ENCODE results near the gene MBNL2. TPM values are rescaled to one million over a fixed set of nuclear protein-coding genes. Genes with fewer than 3 reads are reported as not detected.
A peak's percentile ranks its signal among the peaks of the same experiment; 100 is the strongest.

Gene MBNL2, protein sequence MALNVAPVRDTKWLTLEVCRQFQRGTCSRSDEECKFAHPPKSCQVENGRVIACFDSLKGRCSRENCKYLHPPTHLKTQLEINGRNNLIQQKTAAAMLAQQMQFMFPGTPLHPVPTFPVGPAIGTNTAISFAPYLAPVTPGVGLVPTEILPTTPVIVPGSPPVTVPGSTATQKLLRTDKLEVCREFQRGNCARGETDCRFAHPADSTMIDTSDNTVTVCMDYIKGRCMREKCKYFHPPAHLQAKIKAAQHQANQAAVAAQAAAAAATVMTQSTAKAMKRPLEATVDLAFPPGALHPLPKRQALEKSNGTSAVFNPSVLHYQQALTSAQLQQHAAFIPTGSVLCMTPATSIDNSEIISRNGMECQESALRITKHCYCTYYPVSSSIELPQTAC
- 10 to 100 TPM; 28.2 to 61.8 TPM for total RNA-seq

DNA sequence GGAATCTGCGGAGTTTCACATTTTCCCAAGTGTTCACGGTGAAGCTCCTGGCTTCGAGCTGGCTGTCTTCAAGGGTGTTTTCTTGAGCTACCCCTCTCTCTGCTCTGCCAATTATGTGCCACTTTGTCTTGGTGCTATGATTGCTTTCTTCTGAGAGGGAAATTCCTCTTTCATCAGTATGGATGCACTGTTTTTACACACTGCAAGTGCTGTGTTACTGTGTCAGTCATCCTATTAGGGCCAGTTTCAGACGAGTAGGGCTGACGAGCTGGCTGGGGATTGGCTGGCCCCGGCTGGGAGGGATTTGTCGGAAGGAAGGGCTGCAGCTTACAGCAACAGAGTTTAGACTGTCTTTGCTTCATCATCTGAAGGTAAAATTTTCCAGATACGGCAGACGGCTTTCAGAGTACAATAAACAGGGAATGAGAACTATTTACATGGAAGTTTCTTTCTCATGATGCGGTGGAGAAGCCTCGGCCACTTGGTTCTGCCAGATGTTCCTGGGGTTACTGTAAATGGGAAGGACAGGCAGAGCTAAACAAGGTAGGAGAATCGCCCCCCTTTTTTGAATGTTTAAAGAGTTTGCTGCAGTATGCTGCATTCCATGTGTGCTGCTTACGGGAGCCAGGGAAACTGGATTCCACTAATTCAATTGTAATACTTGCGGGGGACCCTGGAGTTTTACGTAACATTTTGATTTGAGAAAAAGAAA, at the start of gene MBNL2:
TSS of gene MBNL2 (plus strand) at position 345 of the 712 bp plus-strand sequence. CDS start 53,903 bp downstream, outside the sequence.
- TF ChIP-seq, protein P1, sequence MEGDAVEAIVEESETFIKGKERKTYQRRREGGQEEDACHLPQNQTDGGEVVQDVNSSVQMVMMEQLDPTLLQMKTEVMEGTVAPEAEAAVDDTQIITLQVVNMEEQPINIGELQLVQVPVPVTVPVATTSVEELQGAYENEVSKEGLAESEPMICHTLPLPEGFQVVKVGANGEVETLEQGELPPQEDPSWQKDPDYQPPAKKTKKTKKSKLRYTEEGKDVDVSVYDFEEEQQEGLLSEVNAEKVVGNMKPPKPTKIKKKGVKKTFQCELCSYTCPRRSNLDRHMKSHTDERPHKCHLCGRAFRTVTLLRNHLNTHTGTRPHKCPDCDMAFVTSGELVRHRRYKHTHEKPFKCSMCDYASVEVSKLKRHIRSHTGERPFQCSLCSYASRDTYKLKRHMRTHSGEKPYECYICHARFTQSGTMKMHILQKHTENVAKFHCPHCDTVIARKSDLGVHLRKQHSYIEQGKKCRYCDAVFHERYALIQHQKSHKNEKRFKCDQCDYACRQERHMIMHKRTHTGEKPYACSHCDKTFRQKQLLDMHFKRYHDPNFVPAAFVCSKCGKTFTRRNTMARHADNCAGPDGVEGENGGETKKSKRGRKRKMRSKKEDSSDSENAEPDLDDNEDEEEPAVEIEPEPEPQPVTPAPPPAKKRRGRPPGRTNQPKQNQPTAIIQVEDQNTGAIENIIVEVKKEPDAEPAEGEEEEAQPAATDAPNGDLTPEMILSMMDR (IDR thresholded peaks at IDR 0.05) = no peak
- Histone ChIP-seq H3K9ac (ENCODE audit: low read depth in 2 of 2, low read length in 2 of 2) (peak within 1 kb of the TSS; percentile 69 to 86), H3K4me3 (peak within 1 kb of the TSS; percentile 38), H3K27me3 (no peaks in the 10 kb centered on the region), H3K36me3 (no peaks in the 10 kb centered on the region), H3K27ac (peak within 1 kb of the TSS; percentile 91), H3K4me1 (peaks cover 8% of the 10 kb centered on the region), H3K9me3 (no peaks in the 10 kb centered on the region)
- peak; percentile 96 for DNase-seq
- intact Hi-C loops (cut with DNase I) = loop anchor here (5.0 kb wide), 1 partner anchor 120 kb away; no protein-coding TSS in a partner anchor

DNA sequence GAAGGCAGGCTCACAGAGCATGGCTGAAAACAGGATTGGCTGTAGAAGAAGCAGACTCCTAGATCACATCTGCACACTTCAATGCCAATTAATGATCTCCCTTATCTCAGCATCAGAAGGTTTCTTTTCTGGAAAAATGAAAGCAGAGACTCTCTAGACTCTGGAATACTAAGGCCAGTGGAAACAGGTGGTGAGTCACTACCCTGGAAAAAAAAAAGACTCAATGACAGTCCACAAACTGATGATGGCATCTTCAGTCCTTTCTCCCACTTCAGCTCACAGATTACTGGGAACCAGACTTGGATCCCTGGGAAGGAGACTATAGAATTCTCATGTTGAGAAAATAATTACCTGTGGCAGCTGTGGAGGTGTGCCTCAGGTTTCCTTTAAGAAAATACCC, 47.5 kb upstream of the MBNL2 start:
- Histone ChIP-seq H3K27ac (no peak overlapping the region), H3K36me3 (no peaks in the 10 kb centered on the region), H3K9ac (ENCODE audit: low read depth in 2 of 2, low read length in 2 of 2) (no peak overlapping the region), H3K9me3 (no peaks in the 10 kb centered on the region), H3K4me1 (no peaks in the 10 kb centered on the region), H3K27me3 (no peaks in the 10 kb centered on the region), H3K4me3 (no peak overlapping the region)
- intact Hi-C loops (cut with DNase I) = no loop called here
- TF ChIP-seq, protein P1 (IDR thresholded peaks at IDR 0.05) = no peak
- no peak for DNase-seq

DNA sequence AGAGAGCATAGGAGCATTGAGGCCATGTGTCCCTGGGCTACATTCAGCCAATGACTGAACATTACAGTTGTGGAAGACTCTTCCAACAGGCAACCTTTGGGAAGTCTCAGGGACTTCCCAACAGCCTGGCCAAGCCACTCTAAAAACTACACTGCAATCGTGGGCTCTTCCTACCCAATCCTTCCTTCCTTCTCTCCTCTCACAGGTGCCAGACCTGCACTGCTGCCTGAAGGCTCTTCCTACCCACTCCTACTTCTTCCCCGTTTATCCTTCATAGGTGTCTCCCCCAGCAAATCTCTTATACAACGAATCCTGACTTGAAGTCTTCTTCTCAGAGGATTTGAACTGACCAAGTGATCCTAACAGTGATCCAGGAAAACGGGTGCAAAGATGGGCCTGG, 47.1 kb upstream of the MBNL2 start:
- no peak overlapping the region for H3K4me3 ChIP-seq
- DNase-seq = no peak
- no peaks in the 10 kb centered on the region for H3K36me3 ChIP-seq
- H3K9ac ChIP-seq (ENCODE audit: low read depth in 2 of 2, low read length in 2 of 2) = no peak overlapping the region
- no peak overlapping the region for H3K27ac ChIP-seq
- TF ChIP-seq, protein P1 (IDR thresholded peaks at IDR 0.05) = no peak
- intact Hi-C loops (cut with DNase I) = no loop called here
- H3K4me1 ChIP-seq = no peaks in the 10 kb centered on the region
- H3K27me3 ChIP-seq = no peaks in the 10 kb centered on the region
- H3K9me3 ChIP-seq = no peaks in the 10 kb centered on the region

DNA sequence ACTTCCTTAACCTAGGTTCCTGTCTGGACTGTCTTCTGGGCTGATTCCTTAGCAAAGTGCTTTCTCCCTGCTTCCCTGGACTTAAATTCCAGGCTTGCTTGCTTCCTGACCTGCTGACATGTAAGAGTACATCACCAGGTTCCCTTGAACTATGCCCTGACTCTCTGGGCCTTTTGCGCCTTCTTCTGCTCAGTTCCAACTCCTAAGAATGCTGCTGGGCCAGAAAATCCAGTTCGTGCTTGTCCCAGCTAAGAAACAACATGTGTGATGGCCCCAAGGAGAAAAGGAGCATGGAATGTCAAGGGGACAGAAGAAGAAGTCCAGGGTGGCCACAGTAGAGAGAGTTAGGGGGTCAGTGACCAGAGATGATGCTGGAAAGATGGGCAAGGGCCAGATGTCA, 42.6 kb upstream of the MBNL2 start:
- H3K4me1 ChIP-seq = no peaks in the 10 kb centered on the region
- H3K9ac ChIP-seq (ENCODE audit: low read depth in 2 of 2, low read length in 2 of 2) = no peak overlapping the region
- H3K36me3 ChIP-seq = no peaks in the 10 kb centered on the region
- TF ChIP-seq, protein P1 (IDR thresholded peaks at IDR 0.05) = no peak
- no peaks in the 10 kb centered on the region for H3K9me3 ChIP-seq
- H3K4me3 ChIP-seq = no peak overlapping the region
- DNase-seq = no peak
- intact Hi-C loops (cut with DNase I) = no loop called here
- H3K27ac ChIP-seq = no peak overlapping the region
- H3K27me3 ChIP-seq = no peaks in the 10 kb centered on the region

DNA sequence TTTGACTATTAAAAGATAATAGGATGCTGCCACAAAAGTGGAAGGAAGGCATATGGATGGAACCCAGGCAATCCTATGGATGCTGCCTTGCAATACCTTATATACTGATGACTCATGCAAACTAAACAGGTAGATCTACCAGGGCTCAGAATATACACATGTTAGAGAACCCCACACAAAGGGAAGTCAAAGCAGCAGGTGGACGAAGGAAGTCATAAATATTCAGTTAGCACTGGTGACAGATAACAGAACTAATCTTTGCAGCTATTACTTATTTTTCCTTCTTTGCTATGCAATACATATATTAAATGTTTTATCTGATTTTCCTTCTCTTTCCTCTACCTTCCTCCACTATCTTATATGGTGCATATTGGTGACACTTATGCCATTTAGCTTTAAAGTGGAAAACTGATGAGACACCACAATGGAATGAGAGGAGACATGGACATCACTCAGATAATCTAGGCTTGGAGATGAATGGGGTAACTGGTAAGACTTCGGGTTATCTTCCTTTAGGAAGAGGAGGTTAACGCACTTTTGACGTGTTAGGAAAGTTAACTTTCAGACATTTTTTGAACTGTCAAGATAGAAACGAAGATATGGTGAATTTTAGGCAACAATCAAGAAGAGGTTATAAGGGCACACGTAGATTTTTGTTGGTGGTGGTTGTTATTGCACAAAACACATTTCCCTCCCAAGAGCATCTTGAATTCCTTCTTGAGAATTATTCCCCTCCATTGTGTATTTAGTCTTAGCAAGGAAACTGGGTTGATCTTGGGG, 39.8 kb upstream of the MBNL2 start:
- Histone ChIP-seq H3K4me1 (no peaks in the 10 kb centered on the region), H3K9me3 (no peaks in the 10 kb centered on the region), H3K27ac (no peak overlapping the region), H3K9ac (ENCODE audit: low read depth in 2 of 2, low read length in 2 of 2) (no peak overlapping the region), H3K27me3 (no peaks in the 10 kb centered on the region), H3K4me3 (no peak overlapping the region), H3K36me3 (no peaks in the 10 kb centered on the region)
- intact Hi-C loops (cut with DNase I) = no loop called here
- no peak for DNase-seq
- TF ChIP-seq, protein P1 (IDR thresholded peaks at IDR 0.05) = no peak
